H1 (cell line): ENCODE measurements around the gene LPAR2. TPM values are rescaled to one million over a fixed set of nuclear protein-coding genes. Genes with fewer than 3 reads are reported as not detected.

Experiments
- CTCF ChIA-PET: fragments of 300-600 bp; sonication (Branson Sonifier 250); formaldehyde crosslinking; loops from one replicate; lab custom pipeline; 2021; ENCODE audit not compliant: partially characterized antibody; lab: Charles Lee
- POLR2A ChIA-PET: fragments of 300-600 bp; sonication (Branson Sonifier 250); formaldehyde crosslinking; loops from one replicate; lab custom pipeline; 2021; ENCODE audit warnings: inconsistent platforms; ENCODE audit not compliant: partially characterized antibody; lab: Charles Lee
- DNase-seq, 2 experiments: peaks; one replicate each; pipeline versions ENCODE4 v3.0.0 to v3.0.0-alpha.2; 2010 to 2022; ENCODE audit warnings: low spot score in 2 of 2, low read depth in 1 of 2, mixed read lengths in 1 of 2
- FAIRE-seq: peaks from 2 replicates; lab custom pipeline; 2011; peaks lifted over from hg19 to GRCh38; lab: Jason Lieb, UNC
- H2AFZ ChIP-seq: 2 replicates; pipeline ENCODE4 v1.8.1; 2012; ENCODE audit warnings: low read length, inconsistent platforms
- H2AK5ac ChIP-seq: 2 replicates; pipeline ENCODE4 v1.6.1; 2013; ENCODE audit warnings: low read depth, low read length
- H2BK120ac ChIP-seq: replicated peaks from 2 replicates; pipeline ENCODE3; 2013; ENCODE audit warnings: low read depth, low read length, inconsistent platforms
- H2BK12ac ChIP-seq: 2 replicates; pipeline ENCODE4 v1.6.1; 2013; ENCODE audit warnings: low read depth, low read length
- H2BK15ac ChIP-seq: 2 replicates; pipeline ENCODE4 v1.6.1; 2013; ENCODE audit warnings: low read length
- H2BK20ac ChIP-seq: 2 replicates; pipeline ENCODE4 v1.6.1; 2013; ENCODE audit warnings: low read length
- H2BK5ac ChIP-seq: 2 replicates; pipeline ENCODE4 v1.6.1; 2013; ENCODE audit warnings: low read depth, low read length
- H3K14ac ChIP-seq: 2 replicates; pipeline ENCODE4 v1.6.1; 2013; ENCODE audit warnings: inconsistent platforms; ENCODE audit not compliant: insufficient read length
- H3K18ac ChIP-seq: 2 replicates; pipeline ENCODE4 v1.6.1; 2013; ENCODE audit warnings: low read length; ENCODE audit errors: extremely low read depth
- H3K23ac ChIP-seq: 2 replicates; pipeline ENCODE4 v1.6.1; 2013; ENCODE audit warnings: inconsistent platforms; ENCODE audit not compliant: insufficient read length
- H3K23me2 ChIP-seq: 2 replicates; pipeline ENCODE4 v1.6.1; 2013; ENCODE audit warnings: low read depth, low read length
- H3K27ac ChIP-seq: 2 replicates; pipeline ENCODE4 v1.6.1; 2011; ENCODE audit warnings: low read depth, low read length, inconsistent platforms
- H3K27me3 ChIP-seq, 4 experiments: replicated peaks in 1 of 4; 1 replicate in 1 of 4; 2 replicates in 3 of 4; pipeline versions ENCODE4 v1.6.1 to v1.8.1; 2011 to 2013; ENCODE audit warnings: low read length in 3 of 4, mild to moderate bottlenecking in 3 of 4, inconsistent platforms in 2 of 4, mixed read lengths in 2 of 4, moderate library complexity in 1 of 4; ENCODE audit not compliant: control insufficient read depth in 3 of 4, insufficient read depth in 3 of 4; ENCODE audit errors: extremely low read depth in 1 of 4
- H3K36me3 ChIP-seq, 4 experiments: 2 replicates each; pipeline versions ENCODE4 v1.6.1 to v1.8.1; 2011 to 2013; ENCODE audit warnings: mild to moderate bottlenecking in 4 of 4, low read length in 3 of 4, moderate library complexity in 2 of 4, control low read depth in 1 of 4, inconsistent platforms in 1 of 4; ENCODE audit not compliant: insufficient read depth in 4 of 4, control insufficient read depth in 2 of 4
- H3K4ac ChIP-seq: replicated peaks from 2 replicates; pipeline ENCODE3; 2013; ENCODE audit warnings: low read length, low read depth, mixed read lengths, inconsistent platforms; ENCODE audit not compliant: insufficient read length
- H3K4me1 ChIP-seq, 4 experiments: replicated peaks in 1 of 4; 1 replicate in 1 of 4; 2 replicates in 3 of 4; pipeline versions ENCODE4 v1.6.1 to v1.8.1; 2011 to 2013; ENCODE audit warnings: low read length in 3 of 4, inconsistent platforms in 2 of 4, mixed read lengths in 1 of 4; ENCODE audit not compliant: insufficient read depth in 4 of 4, control insufficient read depth in 3 of 4
- H3K4me2 ChIP-seq, 2 experiments: 2 replicates each; pipeline versions ENCODE4 v1.6.1 to v1.8.1; 2011 to 2013; ENCODE audit warnings: low read depth in 2 of 2, low read length in 2 of 2, control low read depth in 1 of 2, inconsistent platforms in 1 of 2, mild to moderate bottlenecking in 1 of 2; ENCODE audit not compliant: insufficient read depth in 1 of 2
- H3K4me3 ChIP-seq, 4 experiments: fragments of 200-600, 300-600 bp in 1 of 4; sonication (generic), shearing (Covaris generic), sonication (Bioruptor Twin) in 1 of 4; 2 replicates each; pipeline versions ENCODE4 v1.5.1 to v1.8.1; 2011 to 2016; ENCODE audit warnings: low read length in 4 of 4, low read depth in 3 of 4, control low read depth in 2 of 4, inconsistent platforms in 2 of 4, mild to moderate bottlenecking in 2 of 4, mixed read lengths in 1 of 4, moderate library complexity in 1 of 4; ENCODE audit not compliant: insufficient read depth in 2 of 4; ENCODE audit errors: extremely low read depth in 1 of 4
- H3K56ac ChIP-seq: replicated peaks from 2 replicates; pipeline ENCODE3; 2013; ENCODE audit warnings: low read depth, mild to moderate bottlenecking, mixed read lengths, low read length, inconsistent platforms; ENCODE audit not compliant: insufficient read length
- H3K79me1 ChIP-seq: 2 replicates; pipeline ENCODE4 v1.6.1; 2013; ENCODE audit warnings: low read depth, low read length, control low read depth
- H3K79me2 ChIP-seq, 2 experiments: 2 replicates each; pipeline versions ENCODE4 v1.6.1 to v1.8.1; 2012 to 2013; ENCODE audit warnings: low read length in 2 of 2, mild to moderate bottlenecking in 2 of 2, inconsistent platforms in 1 of 2; ENCODE audit not compliant: insufficient read depth in 2 of 2, control insufficient read depth in 1 of 2
- H3K9ac ChIP-seq, 4 experiments: replicated peaks in 1 of 4; 1 replicate in 1 of 4; 2 replicates in 3 of 4; pipeline versions ENCODE4 v1.6.1 to v1.8.1; 2011 to 2013; ENCODE audit warnings: low read depth in 3 of 4, low read length in 3 of 4, control low read depth in 2 of 4, mild to moderate bottlenecking in 2 of 4, moderate library complexity in 2 of 4, inconsistent platforms in 1 of 4; ENCODE audit errors: extremely low read depth in 1 of 4
- H3K9me3 ChIP-seq, 2 experiments: 2 replicates each; pipeline versions ENCODE4 v1.6.1 to v1.8.1; 2012 to 2013; ENCODE audit warnings: mild to moderate bottlenecking in 2 of 2, moderate library complexity in 2 of 2, control low read depth in 1 of 2, inconsistent platforms in 1 of 2, low read depth in 1 of 2, low read length in 1 of 2, mixed read lengths in 1 of 2; ENCODE audit not compliant: insufficient read depth in 2 of 2
- H4K20me1 ChIP-seq, 2 experiments: replicated peaks in 1 of 2; 2 replicates each; pipeline versions ENCODE3 to v1.8.1; 2011 to 2013; ENCODE audit warnings: inconsistent platforms in 2 of 2, low read length in 2 of 2, mild to moderate bottlenecking in 1 of 2; ENCODE audit not compliant: insufficient read depth in 2 of 2, control insufficient read depth in 1 of 2
- H4K5ac ChIP-seq: 2 replicates; pipeline ENCODE4 v1.6.1; 2013; ENCODE audit warnings: low read length, low read depth, mixed read lengths, inconsistent platforms; ENCODE audit not compliant: insufficient read length
- H4K8ac ChIP-seq: 2 replicates; pipeline ENCODE4 v1.8.0; 2013; ENCODE audit warnings: mild to moderate bottlenecking, moderate library complexity, low read length, inconsistent platforms; ENCODE audit not compliant: insufficient read depth; ENCODE audit errors: extremely low read depth
- H4K91ac ChIP-seq: replicated peaks from 2 replicates; pipeline ENCODE3; 2013; ENCODE audit warnings: low read length, mixed read lengths, inconsistent platforms; ENCODE audit not compliant: insufficient read length
- BRCA1 ChIP-seq: IDR thresholded peaks from 2 replicates; pipeline ENCODE4 v1.6.1; 2012; ENCODE audit warnings: low read depth, low read length, improper control_type of control experiment
- CBX8 ChIP-seq: fragments of 300-800, 300-1000 bp; sonication (generic); IDR thresholded peaks from 2 replicates; pipeline ENCODE4 v1.7.1; 2016; ENCODE audit warnings: low read depth, low read length, borderline replicate concordance
- CHD1 ChIP-seq: IDR thresholded peaks from 2 replicates; pipeline ENCODE4 v1.6.1; 2012; ENCODE audit warnings: low read depth, low read length, improper control_type of control experiment
- FOSL1 ChIP-seq: IDR thresholded peaks from 2 replicates; pipeline ENCODE4 v1.6.1; 2011; ENCODE audit warnings: mild to moderate bottlenecking, low read depth, low read length, moderate library complexity; ENCODE audit not compliant: insufficient read depth
- POU5F1 ChIP-seq: IDR thresholded peaks from 2 replicates; pipeline ENCODE4 v1.6.1; 2011; ENCODE audit warnings: low read depth, mild to moderate bottlenecking, low read length, moderate library complexity
- RAD21 ChIP-seq, 2 experiments: IDR thresholded peaks in 1 of 2; conservative IDR thresholded peaks in 1 of 2; 2 replicates each; pipeline ENCODE4 v1.6.1; 2011; ENCODE audit warnings: low read depth in 2 of 2, low read length in 2 of 2, improper control_type of control experiment in 1 of 2, inconsistent platforms in 1 of 2, mild to moderate bottlenecking in 1 of 2, moderate library complexity in 1 of 2
- RXRA ChIP-seq: IDR thresholded peaks from 2 replicates; pipeline ENCODE4 v1.6.1; 2011; ENCODE audit warnings: low read depth, mild to moderate bottlenecking, low read length, moderate library complexity; ENCODE audit not compliant: insufficient read depth
- SIN3A ChIP-seq, 2 experiments: IDR thresholded peaks in 1 of 2; conservative IDR thresholded peaks in 1 of 2; 2 replicates each; pipeline ENCODE4 v1.6.1; 2011 to 2012; ENCODE audit warnings: low read length in 2 of 2, improper control_type of control experiment in 1 of 2, low read depth in 1 of 2, mild to moderate bottlenecking in 1 of 2
- SRF ChIP-seq: IDR thresholded peaks from 2 replicates; pipeline ENCODE4 v1.6.1; 2011; ENCODE audit warnings: mild to moderate bottlenecking, low read depth, low read length, moderate library complexity
- TBP ChIP-seq: IDR thresholded peaks from 2 replicates; pipeline ENCODE4 v1.6.1; 2011; ENCODE audit warnings: low read depth, low read length, improper control_type of control experiment
- ZNF274 ChIP-seq: IDR thresholded peaks from 2 replicates; pipeline ENCODE4 v1.7.0; 2012; ENCODE audit warnings: low read length, borderline replicate concordance; ENCODE audit errors: extremely low read depth
- WGBS, 2 experiments: shearing (Covaris generic) in 1 of 2; methylation state at CpG; one replicate each; pipeline versions ENCODE4 v1.1.6 to v1.1.7; 2013 to 2015; ENCODE audit warnings: low lambda C conversion rate in 2 of 2, mixed read lengths in 2 of 2, inconsistent platforms in 1 of 2, low coverage in 1 of 2, missing lambda C conversion rate in 1 of 2; ENCODE audit not compliant: insufficient replicate concordance in 2 of 2, insufficient coverage in 1 of 2, insufficient read length in 1 of 2; ENCODE audit errors: extremely low coverage in 1 of 2, missing lambda C conversion rate in 1 of 2; 5-methylcytosine and 5-hydroxymethylcytosine counted together
- polyA plus RNA-seq, 7 experiments: library from polyadenylated mRNA; depleted of rRNA in 3 of 7; stranded (reverse) in 5 of 7; unstranded in 2 of 7; fragments of >200 nt in 5 of 7; fragments of 200-250 nt in 2 of 7; gene quantifications; 1 replicate in 5 of 7; 2 replicates in 1 of 7; 4 replicates in 1 of 7; pipeline versions ENCODE4 v1.2.1 to v1.2.3, GENCODE V29; 2011 to 2013; ENCODE audit warnings: missing spikeins in 2 of 7, mixed read lengths in 2 of 7
- total RNA-seq: library from RNA; stranded (reverse); fragmentation: NEBNext Ultra II Directional; extraction: Animal tissue kit (Norgen Biotek cat#: 25700); gene quantifications from 2 replicates; pipeline ENCODE4 v1.2.1, GENCODE V29; 2021

The LPAR2 gene
- total and polyA plus RNA-seq, 2 of the 8 experiments (the other 6 are each of a cell fraction or from before 2014, with no cell fraction given), result 47.6 to 70.2 TPM

- no peak overlapping the region for H2BK20ac ChIP-seq
- DNase-seq (no peak), FAIRE-seq (no peak)
- H3K27me3 ChIP-seq, result no peaks in the 10 kb centered on the region
- H2BK12ac ChIP-seq, result no peak overlapping the region
- H3K23ac ChIP-seq, result no peak overlapping the region
- H3K56ac ChIP-seq, result no peak overlapping the region
- H3K23me2 ChIP-seq, result peaks cover under 1% of the 10 kb centered on the region; the same call in 1 of the 2 replicates
- POLR2A ChIA-PET, result interaction anchor here (0.8 to 1.6 kb wide), 5 partner anchors 10 to 82 kb away, joined by 3 to 5 read pairs (median 3); partner anchors contain the start of gene ATP13A1
- H4K8ac ChIP-seq, result no peak overlapping the region; the same call in 1 of the 2 replicates
- H2AK5ac ChIP-seq, result no peak overlapping the region
- CTCF ChIA-PET, result interaction anchor here (1.2 to 2.5 kb wide), 2 partner anchors 10 to 30 kb away, joined by 3 to 9 read pairs; partner anchors contain the start of gene GMIP
- H3K9ac ChIP-seq, result no peak overlapping the region
- H2BK5ac ChIP-seq, result no peak overlapping the region
- H2BK120ac ChIP-seq, result no peak overlapping the region
- no peak overlapping the region for H3K27ac ChIP-seq
- H3K79me2 ChIP-seq, result no peaks in the 10 kb centered on the region
- no peak overlapping the region for H2AFZ ChIP-seq
- WGBS, 2 experiments, result 93% methylated on average over 18 of the region's 22 CpGs; no CpG with 5 or more reads in 1 of the 2 experiments
- no peak overlapping the region for H3K14ac ChIP-seq
- H4K20me1 ChIP-seq, result peaks cover 0 to 9% of the 10 kb centered on the region in 2 experiments
- H3K79me1 ChIP-seq, result peaks cover 2% of the 10 kb centered on the region; the same call in 1 of the 2 replicates
- H3K4me2 ChIP-seq, result no peak overlapping the region
- no peaks in the 10 kb centered on the region for H3K9me3 ChIP-seq
- peaks cover 4 to 12% (median 11%) of the 10 kb centered on the region in 4 experiments; a peak in 7 of 8 replicates for H3K36me3 ChIP-seq
- peaks cover 0 to 8% (median 6%) of the 10 kb centered on the region in 4 experiments; a peak in 5 of 7 replicates for H3K4me1 ChIP-seq
- H3K4me3 ChIP-seq, result no peak overlapping the region
- no peak overlapping the region for H2BK15ac ChIP-seq
- H4K91ac ChIP-seq, result no peak overlapping the region
- no peak overlapping the region for H3K4ac ChIP-seq
- no peak overlapping the region for H4K5ac ChIP-seq
- H3K18ac ChIP-seq, result no peak overlapping the region
- TF ChIP-seq ZNF274 (no peak), BRCA1 (no peak), RAD21 (IDR thresholded peaks at IDR 0.05 in 1 of 2, conservative IDR thresholded peaks at IDR 0.05 in 1 of 2; ENCODE audit: low read depth in 2 of 2, low read length in 2 of 2) (no peak), CBX8 (no peak), POU5F1 (no peak), CHD1 (no peak), RXRA (no peak), SIN3A (conservative IDR thresholded peaks at IDR 0.05 in 1 of 2, IDR thresholded peaks at IDR 0.05 in 1 of 2; ENCODE audit: low read depth in 1 of 2, low read length in 2 of 2) (no peak), TBP (no peak), SRF (no peak), FOSL1 (no peak)
Measured at GRCh38 chr19:19633711-19634515, 5.9 kb upstream of the LPAR2 start.
